ENCODE data around the gene TTPAL.

Gene TTPAL

DNA sequence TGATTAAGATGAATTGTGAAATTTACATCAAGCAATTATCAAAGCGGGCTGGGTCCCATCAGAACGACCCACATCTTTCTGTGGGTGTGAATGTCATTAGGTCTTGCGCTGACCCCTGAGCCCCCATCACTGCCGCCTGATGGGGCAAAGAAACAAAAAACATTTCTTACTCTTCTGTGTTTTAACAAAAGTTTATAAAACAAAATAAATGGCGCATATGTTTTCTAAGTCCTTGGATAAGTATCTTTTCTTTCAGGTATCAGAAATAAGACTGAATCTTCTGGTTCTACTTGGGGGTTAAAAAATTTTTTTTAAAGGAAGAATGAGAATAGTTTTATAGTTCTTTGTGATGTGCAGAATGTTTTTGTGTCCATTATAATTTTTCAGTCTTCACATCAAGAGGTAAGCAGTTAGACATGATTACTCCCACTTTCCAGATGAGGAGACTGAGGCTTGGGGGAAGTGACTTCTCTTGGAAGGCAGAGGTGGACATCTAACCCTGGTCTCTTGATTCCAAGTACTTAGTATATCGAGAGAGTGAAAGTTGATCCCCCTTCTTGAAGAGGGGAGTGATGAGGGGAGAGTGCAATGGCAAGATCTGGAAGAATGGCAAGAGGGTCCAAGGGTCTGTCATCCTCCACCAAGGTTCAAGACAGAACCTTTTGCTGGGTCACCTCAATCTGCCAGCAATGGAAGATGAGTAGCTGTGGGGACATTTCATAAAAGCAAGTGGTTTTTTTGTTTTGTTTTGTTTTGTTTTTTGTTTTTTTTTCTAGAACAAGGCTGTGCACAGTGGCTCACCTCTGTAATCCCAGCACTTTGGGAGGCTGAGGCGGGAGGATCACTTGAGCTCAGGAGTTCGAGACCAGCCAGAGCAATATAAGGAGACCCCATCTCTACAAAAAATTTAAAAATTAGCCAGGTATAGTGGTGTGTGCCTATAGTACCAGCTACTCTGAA is 42.8 kb upstream of the TTPAL start:
- TF ChIP-seq, protein P1, sequence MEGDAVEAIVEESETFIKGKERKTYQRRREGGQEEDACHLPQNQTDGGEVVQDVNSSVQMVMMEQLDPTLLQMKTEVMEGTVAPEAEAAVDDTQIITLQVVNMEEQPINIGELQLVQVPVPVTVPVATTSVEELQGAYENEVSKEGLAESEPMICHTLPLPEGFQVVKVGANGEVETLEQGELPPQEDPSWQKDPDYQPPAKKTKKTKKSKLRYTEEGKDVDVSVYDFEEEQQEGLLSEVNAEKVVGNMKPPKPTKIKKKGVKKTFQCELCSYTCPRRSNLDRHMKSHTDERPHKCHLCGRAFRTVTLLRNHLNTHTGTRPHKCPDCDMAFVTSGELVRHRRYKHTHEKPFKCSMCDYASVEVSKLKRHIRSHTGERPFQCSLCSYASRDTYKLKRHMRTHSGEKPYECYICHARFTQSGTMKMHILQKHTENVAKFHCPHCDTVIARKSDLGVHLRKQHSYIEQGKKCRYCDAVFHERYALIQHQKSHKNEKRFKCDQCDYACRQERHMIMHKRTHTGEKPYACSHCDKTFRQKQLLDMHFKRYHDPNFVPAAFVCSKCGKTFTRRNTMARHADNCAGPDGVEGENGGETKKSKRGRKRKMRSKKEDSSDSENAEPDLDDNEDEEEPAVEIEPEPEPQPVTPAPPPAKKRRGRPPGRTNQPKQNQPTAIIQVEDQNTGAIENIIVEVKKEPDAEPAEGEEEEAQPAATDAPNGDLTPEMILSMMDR (IDR thresholded peaks at IDR 0.05; ENCODE audit: extremely low read depth, insufficient read depth, missing control alignments), result no peak
- in situ Hi-C loops (cut with MboI; ENCODE audit: low pct_unique_long_range_greater_than_20kb, low sequenced_read_pairs, unreplicated experiment), result no loop called here
- no peak for DNase-seq (ENCODE audit: low spot score)

DNA sequence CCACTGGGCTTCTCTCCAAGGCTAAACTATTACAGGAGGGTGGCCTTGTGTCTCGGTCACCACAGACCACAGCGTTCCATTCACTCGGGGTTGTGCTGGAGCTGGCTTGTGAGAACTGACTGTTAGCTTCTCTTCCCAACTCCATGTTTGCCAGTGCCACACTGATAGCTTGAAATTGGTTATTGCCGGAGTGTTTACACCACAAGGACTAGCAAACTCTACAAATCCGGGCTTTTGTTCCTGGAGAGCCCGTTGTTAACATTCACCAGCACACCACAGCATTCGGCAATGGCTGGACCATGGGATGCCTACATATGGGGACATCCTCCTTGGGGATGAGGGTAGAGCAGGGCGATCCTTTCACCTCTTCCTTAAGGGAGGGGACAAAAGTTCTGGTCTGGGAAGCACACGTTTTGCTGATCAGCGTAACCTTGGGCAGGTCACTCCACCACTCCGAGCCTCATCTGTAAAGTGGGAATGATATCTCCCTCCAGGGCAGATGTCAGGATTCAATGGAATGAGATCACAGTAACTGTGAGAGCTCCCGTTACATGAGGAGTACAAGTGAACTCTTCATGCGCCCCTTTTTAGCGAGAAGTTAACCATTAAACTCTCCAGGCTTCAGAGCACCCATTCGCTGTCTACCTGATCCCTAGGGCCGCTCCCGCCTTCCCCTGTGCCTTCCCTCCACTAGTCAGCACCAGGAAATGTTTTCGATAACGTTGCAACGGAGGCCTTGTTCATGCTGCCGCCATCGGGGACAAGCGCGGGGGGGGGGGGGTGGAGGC is 41.7 kb upstream of the TTPAL start:
- TF ChIP-seq, protein P1 (IDR thresholded peaks at IDR 0.05; ENCODE audit: extremely low read depth, insufficient read depth, missing control alignments), result no peak
- DNase-seq (ENCODE audit: low spot score), result no peak
- in situ Hi-C loops (cut with MboI; ENCODE audit: low pct_unique_long_range_greater_than_20kb, low sequenced_read_pairs, unreplicated experiment), result no loop called here

DNA sequence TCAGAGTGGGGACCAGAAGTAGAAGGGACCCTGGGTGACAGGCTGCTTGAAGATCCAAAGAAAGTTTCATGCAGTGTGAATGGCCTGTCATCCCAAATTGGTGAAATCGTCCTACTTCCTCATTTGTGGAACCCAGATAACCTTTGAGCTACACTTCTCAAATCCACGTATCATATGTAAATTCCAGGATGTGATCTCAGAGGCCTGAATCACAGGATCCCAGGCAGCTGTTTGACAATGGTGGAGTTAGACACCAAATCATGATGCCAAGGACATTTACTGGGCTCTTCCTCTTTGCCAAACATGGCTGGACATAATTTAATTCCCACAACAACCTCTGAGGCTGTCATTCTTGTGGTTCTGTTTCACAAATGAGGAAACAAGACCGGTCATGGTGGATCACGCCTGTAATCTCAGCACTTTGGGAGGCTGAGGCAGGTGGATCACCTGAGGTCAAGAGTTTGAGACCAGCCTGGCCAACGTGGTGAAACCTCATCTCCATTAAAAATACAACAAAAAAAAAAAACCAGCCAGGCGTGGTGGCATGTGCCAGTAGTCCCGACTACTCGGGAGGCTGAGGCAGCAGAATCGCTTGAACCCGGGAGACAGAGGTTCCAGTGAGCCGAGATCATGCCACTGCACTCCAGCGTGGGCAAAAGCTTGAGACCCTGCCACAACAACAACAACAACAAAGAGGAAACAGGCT is 39.9 kb upstream of the TTPAL start:
- TF ChIP-seq, protein P1 (IDR thresholded peaks at IDR 0.05; ENCODE audit: extremely low read depth, insufficient read depth, missing control alignments), result no peak
- no peak for DNase-seq (ENCODE audit: low spot score)
- in situ Hi-C loops (cut with MboI; ENCODE audit: low pct_unique_long_range_greater_than_20kb, low sequenced_read_pairs, unreplicated experiment), result no loop called here

DNA sequence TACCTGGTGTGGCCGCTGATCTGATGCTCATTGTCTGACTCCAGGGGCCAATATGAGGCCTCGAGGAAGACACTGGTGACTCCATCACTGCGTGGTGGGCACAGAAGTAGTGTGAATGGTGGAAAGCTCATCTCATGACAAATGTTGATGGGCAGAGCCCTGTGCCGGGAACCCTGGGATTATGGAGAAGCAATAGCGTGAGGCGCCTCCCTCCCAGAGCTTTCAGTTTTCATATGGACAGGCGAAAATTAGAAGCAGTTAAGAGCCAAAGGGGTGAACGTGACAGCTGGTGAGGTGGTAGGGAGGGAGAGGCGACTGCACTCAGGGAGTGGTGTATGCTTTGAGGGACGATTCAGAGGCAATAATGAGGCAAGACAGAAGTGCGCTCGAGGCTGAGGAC is 39.3 kb upstream of the TTPAL start:
- TF ChIP-seq, protein P1 (IDR thresholded peaks at IDR 0.05; ENCODE audit: extremely low read depth, insufficient read depth, missing control alignments), result no peak
- no peak for DNase-seq (ENCODE audit: low spot score)
- in situ Hi-C loops (cut with MboI; ENCODE audit: low pct_unique_long_range_greater_than_20kb, low sequenced_read_pairs, unreplicated experiment), result no loop called here

DNA sequence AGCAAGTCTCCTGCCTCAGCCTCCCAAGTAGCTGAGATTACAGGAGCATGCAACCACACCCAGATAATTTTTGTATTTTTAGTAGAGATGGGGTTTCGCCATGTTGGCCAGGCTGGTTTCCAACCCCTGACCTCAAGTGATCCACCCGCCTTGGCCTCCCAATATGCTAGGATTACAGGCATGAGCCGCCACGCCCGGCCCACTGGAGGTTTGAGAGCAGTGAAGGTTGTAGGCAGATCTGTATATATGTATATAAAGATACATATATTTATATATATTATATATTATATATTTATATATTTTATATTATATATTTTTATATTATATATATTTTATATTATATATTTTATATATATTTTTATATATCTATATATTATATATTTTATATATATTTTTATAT is 38.2 kb upstream of the TTPAL start:
- in situ Hi-C loops (cut with MboI; ENCODE audit: low pct_unique_long_range_greater_than_20kb, low sequenced_read_pairs, unreplicated experiment), result no loop called here
- DNase-seq (ENCODE audit: low spot score), result no peak
- TF ChIP-seq, protein P1 (IDR thresholded peaks at IDR 0.05; ENCODE audit: extremely low read depth, insufficient read depth, missing control alignments), result no peak

DNA sequence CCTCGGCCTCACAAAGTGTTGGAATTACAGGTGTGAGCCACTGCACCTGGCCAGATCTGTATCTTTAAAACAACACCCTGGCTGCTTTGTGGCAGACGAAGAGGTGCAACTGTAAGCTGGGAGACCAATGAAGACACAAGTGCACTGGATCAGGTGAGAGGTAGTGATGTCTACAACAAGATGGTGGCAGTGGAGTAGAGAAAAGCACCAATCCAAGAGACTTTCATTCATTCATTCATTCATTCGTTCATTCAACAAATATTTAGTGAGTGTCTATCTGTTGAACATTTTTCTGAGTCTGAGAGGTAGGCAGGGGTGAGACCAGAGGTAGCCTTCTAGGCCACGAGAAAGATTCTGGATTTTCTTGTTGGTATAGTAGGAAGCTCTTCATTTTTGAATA is 36.9 kb upstream of the TTPAL start:
- in situ Hi-C loops (cut with MboI; ENCODE audit: low pct_unique_long_range_greater_than_20kb, low sequenced_read_pairs, unreplicated experiment), result no loop called here
- no peak for DNase-seq (ENCODE audit: low spot score)
- TF ChIP-seq, protein P1 (IDR thresholded peaks at IDR 0.05; ENCODE audit: extremely low read depth, insufficient read depth, missing control alignments), result no peak

Data from GM13977 (cell line).